Measurements from ENCODE around the gene PFKL.

Gene PFKL

GRCh38 chr21:44299458-44300261 lies at the start of gene PFKL:
Gene PFKL (plus strand): TSS chr21:44300053. CDS start chr21:44300106, 53 bp downstream.
- no peak for DNase-seq

- DNase-seq = no peak
Measured at GRCh38 chr21:44253832-44254710, 45.8 kb upstream of the PFKL start.

GRCh38 chr21:44255511-44255981 lies 44.3 kb upstream of the PFKL start:
- no peak for DNase-seq

GRCh38 chr21:44258056-44258725 lies 41.7 kb upstream of the PFKL start:
- no peak for DNase-seq

GRCh38 chr21:44259082-44259705 lies 40.7 kb upstream of the PFKL start:
- no peak for DNase-seq

- DNase-seq = no peak
Measured at GRCh38 chr21:44260066-44260465, 39.8 kb upstream of the PFKL start.

GRCh38 chr21:44260791-44261631 lies 38.8 kb upstream of the PFKL start:
- DNase-seq = no peak

- no peak for DNase-seq
Measured at GRCh38 chr21:44261675-44262295, 38.1 kb upstream of the PFKL start, which contains the start of gene DNMT3L. Gene DNMT3L (minus strand): TSS chr21:44261897. CDS start chr21:44261259, 638 bp downstream.

- DNase-seq = no peak
Measured at GRCh38 chr21:44262338-44263056, 37.4 kb upstream of the PFKL start.

- no peak for DNase-seq
Measured at GRCh38 chr21:44263221-44263760, 36.6 kb upstream of the PFKL start.

- DNase-seq = no peak
Measured at GRCh38 chr21:44263768-44264167, 36.1 kb upstream of the PFKL start.

GRCh38 chr21:44265734-44266270 lies 34.1 kb upstream of the PFKL start:
- DNase-seq = no peak

GRCh38 chr21:44267655-44268142 lies 32.2 kb upstream of the PFKL start:
- DNase-seq = no peak

GRCh38 chr21:44269090-44269489 lies 30.8 kb upstream of the PFKL start:
- no peak for DNase-seq

GRCh38 chr21:44271558-44272283 lies 28.1 kb upstream of the PFKL start:
- DNase-seq = no peak

- no peak for DNase-seq
Measured at GRCh38 chr21:44272284-44272858, 27.5 kb upstream of the PFKL start.

GRCh38 chr21:44273046-44273445 lies 26.8 kb upstream of the PFKL start:
- DNase-seq = no peak

- DNase-seq = peak; percentile 37
Measured at GRCh38 chr21:44275041-44275440, 24.8 kb upstream of the PFKL start.

Data from NCI-H748 treated with DMSO at 0.1 percent for 48 hours (cell line).